ENCODE data around the gene NEDD4L. TPM values are rescaled to one million over a fixed set of nuclear protein-coding genes. Genes with fewer than 3 reads are reported as not detected.

The NEDD4L gene
- total RNA-seq, 1 donor from 2014 or later: 60.2 TPM

- no peak for DNase-seq (ENCODE audit: low spot score)
Measured at GRCh38 chr18:58118536-58118935, 74.5 kb downstream of the NEDD4L start.

- no peak for DNase-seq (ENCODE audit: low spot score)
Measured at GRCh38 chr18:58119819-58120218, 75.8 kb downstream of the NEDD4L start.

- DNase-seq (ENCODE audit: low spot score): no peak
Measured at GRCh38 chr18:58124475-58124874, 80.4 kb downstream of the NEDD4L start.

- no peak for DNase-seq (ENCODE audit: low spot score)
Measured at GRCh38 chr18:58125183-58125582, 81.2 kb downstream of the NEDD4L start.

- DNase-seq (ENCODE audit: low spot score): no peak
Measured at GRCh38 chr18:58125756-58126155, 81.7 kb downstream of the NEDD4L start.

GRCh38 chr18:58128381-58129374 is 84.7 kb downstream of the NEDD4L start:
- DNase-seq (ENCODE audit: low spot score): no peak

GRCh38 chr18:58132595-58133261 is 88.7 kb downstream of the NEDD4L start:
- DNase-seq (ENCODE audit: low spot score): no peak

- DNase-seq (ENCODE audit: low spot score): no peak
Measured at GRCh38 chr18:58135183-58135641, 91.2 kb downstream of the NEDD4L start.

- no peak for DNase-seq (ENCODE audit: low spot score)
Measured at GRCh38 chr18:58135701-58136331, 91.8 kb downstream of the NEDD4L start.

- no peak for DNase-seq (ENCODE audit: low spot score)
Measured at GRCh38 chr18:58136879-58137278, 92.9 kb downstream of the NEDD4L start.

GRCh38 chr18:58139459-58140386 is 95.7 kb downstream of the NEDD4L start:
- no peak for DNase-seq (ENCODE audit: low spot score)

GRCh38 chr18:58140387-58141325 is 96.6 kb downstream of the NEDD4L start:
- no peak for DNase-seq (ENCODE audit: low spot score)

- DNase-seq (ENCODE audit: low spot score): peak; percentile 67
Measured at GRCh38 chr18:58143386-58143785, 99.4 kb downstream of the NEDD4L start.

- no peak for DNase-seq (ENCODE audit: low spot score)
Measured at GRCh38 chr18:58144106-58144505, 100.1 kb downstream of the NEDD4L start.

GRCh38 chr18:58144671-58145285 is 100.8 kb downstream of the NEDD4L start:
- DNase-seq (ENCODE audit: low spot score): no peak

GRCh38 chr18:58146099-58146498 is 102.1 kb downstream of the NEDD4L start:
- no peak for DNase-seq (ENCODE audit: low spot score)

GRCh38 chr18:58148954-58149471 is 105.0 kb downstream of the NEDD4L start:
- no peak for DNase-seq (ENCODE audit: low spot score)

GRCh38 chr18:58150772-58151171 is 106.7 kb downstream of the NEDD4L start:
- DNase-seq (ENCODE audit: low spot score): no peak

GRCh38 chr18:58152216-58152615 is 108.2 kb downstream of the NEDD4L start:
- DNase-seq (ENCODE audit: low spot score): no peak

All from umbilical cord (tissue), 2 donors.